Right lobe of liver (tissue), 4 donors: ENCODE results near the gene MAP3K4.

Experiments used
- POLR2A ChIP-seq: fragments of 450-650 bp; IDR thresholded peaks from one replicate; pipeline ENCODE4 v1.6.1; 2017; ENCODE audit warnings: antibody characterized with exemption, mild to moderate bottlenecking
- TF ChIP-seq, protein P1 (sequence below), 4 donors: fragments of 200-600 bp in 3 of 4; fragments of 450-650 bp in 1 of 4; IDR thresholded peaks; one replicate each; pipeline versions ENCODE4 v1.5.1 to v1.8.0; 2016 to 2022; ENCODE audit warnings: antibody characterized with exemption in 4 of 4, mild to moderate bottlenecking in 2 of 4
- donor health status: DM: no; HTN: no; CAD: no.
- donor health status: DM: no; HTN: no; CAD: no.
- donor health status: DM: no; HTN: yes; CAD: no.

DNA sequence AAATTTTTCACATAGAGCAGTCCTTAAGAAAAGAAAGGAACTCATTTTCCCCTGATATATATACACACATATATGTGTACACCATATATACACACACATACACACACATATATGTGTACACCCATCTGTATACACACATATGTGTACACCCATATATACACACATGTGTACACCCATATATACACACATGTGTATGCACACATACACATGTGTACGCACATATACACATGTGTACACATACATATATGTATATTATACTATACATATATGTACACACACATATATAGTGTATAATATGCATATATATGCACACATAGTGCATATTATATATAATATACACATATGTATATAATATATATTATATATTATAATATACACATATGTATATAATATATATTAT lies 9.1 kb downstream of the MAP3K4 start:
- TF ChIP-seq, protein P1, sequence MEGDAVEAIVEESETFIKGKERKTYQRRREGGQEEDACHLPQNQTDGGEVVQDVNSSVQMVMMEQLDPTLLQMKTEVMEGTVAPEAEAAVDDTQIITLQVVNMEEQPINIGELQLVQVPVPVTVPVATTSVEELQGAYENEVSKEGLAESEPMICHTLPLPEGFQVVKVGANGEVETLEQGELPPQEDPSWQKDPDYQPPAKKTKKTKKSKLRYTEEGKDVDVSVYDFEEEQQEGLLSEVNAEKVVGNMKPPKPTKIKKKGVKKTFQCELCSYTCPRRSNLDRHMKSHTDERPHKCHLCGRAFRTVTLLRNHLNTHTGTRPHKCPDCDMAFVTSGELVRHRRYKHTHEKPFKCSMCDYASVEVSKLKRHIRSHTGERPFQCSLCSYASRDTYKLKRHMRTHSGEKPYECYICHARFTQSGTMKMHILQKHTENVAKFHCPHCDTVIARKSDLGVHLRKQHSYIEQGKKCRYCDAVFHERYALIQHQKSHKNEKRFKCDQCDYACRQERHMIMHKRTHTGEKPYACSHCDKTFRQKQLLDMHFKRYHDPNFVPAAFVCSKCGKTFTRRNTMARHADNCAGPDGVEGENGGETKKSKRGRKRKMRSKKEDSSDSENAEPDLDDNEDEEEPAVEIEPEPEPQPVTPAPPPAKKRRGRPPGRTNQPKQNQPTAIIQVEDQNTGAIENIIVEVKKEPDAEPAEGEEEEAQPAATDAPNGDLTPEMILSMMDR (IDR thresholded peaks at IDR 0.05) = no peak
- no peak for TF ChIP-seq POLR2A
